ENCODE data around the gene VSTM2B.
"Not testable (repeated sequence)": the region's sequence is repeated elsewhere in the genome, so short reads cannot be mapped to it uniquely, and the experiment has no call there.

The VSTM2B gene

GRCh38 chr19:29525901-29526729 lies at the start of gene VSTM2B:
VSTM2B (plus strand) TSS chr19:29525994; CDS start chr19:29526584, 590 bp downstream.
- in situ Hi-C loops (cut with HindIII; ENCODE audit: low sequenced_read_pairs) = no loop called here

- in situ Hi-C loops (cut with HindIII; ENCODE audit: low sequenced_read_pairs) = no loop called here
Measured at GRCh38 chr19:29476528-29476927, 49.3 kb upstream of the VSTM2B start.

DNA sequence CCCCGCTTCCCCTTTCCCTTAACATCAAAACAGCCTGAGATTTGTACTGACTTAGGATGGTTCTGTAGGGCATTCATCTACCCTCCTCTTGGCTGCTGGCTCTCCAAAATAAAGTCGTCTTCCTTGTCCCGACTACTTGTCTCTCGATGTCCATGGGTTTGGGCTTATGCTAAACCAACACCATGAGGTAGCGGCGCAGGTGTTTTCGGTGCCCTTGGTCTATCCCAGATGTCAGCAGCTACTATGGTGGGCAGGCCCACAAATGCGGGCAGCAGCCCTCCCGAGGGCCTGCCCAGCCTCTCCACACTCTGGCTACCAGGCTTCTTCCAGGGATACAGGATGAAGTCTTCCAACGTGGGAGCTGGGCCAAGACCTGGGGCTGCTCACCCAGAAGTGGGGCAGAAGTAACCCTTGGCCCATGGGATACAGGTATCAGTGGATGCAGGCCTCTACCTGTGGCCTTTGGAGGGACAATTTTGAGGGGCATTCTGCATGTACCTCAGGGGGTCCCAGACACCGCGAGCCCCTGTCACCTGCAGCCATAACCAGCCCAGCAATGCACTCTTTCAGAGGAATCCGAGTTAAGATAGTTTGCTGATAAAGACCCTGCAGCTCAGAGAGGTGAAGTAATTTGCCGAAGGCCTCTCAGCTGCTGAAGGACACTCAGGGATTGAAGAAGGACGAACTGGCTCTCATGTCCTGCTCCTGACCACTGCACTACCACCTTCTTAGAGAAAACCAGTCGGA lies 47.8 kb upstream of the VSTM2B start:
- in situ Hi-C loops (cut with HindIII; ENCODE audit: low sequenced_read_pairs) = no loop called here

GRCh38 chr19:29478578-29479565 lies 46.9 kb upstream of the VSTM2B start:
- in situ Hi-C loops (cut with HindIII; ENCODE audit: low sequenced_read_pairs) = no loop called here

- in situ Hi-C loops (cut with HindIII; ENCODE audit: low sequenced_read_pairs) = no loop called here
Measured at GRCh38 chr19:29479941-29480340, 45.9 kb upstream of the VSTM2B start.

DNA sequence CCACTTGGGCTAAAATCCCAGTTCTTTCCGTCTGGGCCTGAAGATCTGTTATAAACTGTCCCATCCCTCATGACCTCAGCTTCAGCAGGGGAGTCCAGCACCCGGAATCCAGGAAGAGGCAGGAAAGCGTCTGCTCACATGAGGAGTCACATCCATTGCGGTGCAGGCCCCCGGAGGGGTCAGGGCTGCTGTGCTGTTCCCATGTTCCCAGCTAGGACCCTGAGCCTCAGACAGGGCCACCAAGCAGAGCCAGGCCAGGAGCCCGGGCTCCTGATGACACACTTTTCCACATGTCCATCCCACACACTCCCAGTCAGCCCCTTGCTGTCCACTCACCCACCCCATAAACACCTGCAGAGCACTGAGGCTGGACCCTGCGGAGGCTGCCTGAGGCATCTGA lies 45.3 kb upstream of the VSTM2B start:
- in situ Hi-C loops (cut with HindIII; ENCODE audit: low sequenced_read_pairs) = no loop called here

DNA sequence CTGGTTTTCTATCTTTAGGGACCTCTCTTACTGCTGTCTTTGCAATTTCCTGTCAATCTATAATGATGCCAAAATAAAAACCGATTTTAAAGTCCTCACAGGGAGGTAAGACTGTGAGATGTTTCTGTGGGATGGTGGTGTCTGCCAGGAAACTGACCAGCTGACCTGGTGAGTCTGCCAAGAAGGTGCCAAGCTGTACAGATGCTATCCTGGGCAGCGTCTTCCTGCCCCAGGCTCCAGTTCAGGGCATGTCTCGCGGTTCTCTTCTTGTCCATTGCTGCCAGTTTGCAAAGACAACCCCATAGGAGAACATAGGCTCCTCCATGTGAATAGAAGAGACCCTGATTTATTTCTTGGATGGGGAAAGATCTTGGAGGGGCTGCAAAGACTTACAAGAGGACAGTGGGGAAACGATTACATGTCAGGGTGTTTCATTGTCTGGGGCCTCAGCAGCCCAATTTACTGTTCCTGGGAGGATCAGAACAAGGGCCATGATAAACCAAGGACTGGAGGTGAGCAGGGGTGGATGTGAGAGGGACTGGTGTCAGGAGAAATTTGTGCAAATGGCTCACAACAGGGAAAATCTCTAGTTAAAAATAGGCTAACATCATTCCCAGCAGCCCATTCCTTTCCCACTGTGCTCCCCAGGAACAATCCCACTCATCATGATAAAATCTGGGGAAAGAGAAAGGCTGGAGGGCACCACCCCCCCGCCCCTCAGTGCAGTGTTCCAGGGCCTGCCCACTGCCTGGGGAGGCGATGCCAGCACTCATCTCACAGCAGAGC lies 42.7 kb upstream of the VSTM2B start:
- in situ Hi-C loops (cut with HindIII; ENCODE audit: low sequenced_read_pairs) = no loop called here

DNA sequence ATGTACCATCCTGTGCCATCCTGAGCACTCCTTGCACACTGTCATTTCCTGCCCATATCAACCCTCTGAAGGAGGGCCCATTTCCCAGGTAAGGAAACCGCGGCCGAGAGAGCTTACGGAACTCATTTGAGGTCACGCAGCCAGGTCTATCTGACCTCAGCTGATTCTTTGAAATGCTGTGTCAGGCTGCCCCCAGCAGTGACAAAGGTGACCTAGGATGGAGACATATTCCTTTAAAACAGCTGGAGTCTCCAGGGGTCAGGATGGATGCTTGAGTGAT lies 42.2 kb upstream of the VSTM2B start:
- in situ Hi-C loops (cut with HindIII; ENCODE audit: low sequenced_read_pairs) = no loop called here

DNA sequence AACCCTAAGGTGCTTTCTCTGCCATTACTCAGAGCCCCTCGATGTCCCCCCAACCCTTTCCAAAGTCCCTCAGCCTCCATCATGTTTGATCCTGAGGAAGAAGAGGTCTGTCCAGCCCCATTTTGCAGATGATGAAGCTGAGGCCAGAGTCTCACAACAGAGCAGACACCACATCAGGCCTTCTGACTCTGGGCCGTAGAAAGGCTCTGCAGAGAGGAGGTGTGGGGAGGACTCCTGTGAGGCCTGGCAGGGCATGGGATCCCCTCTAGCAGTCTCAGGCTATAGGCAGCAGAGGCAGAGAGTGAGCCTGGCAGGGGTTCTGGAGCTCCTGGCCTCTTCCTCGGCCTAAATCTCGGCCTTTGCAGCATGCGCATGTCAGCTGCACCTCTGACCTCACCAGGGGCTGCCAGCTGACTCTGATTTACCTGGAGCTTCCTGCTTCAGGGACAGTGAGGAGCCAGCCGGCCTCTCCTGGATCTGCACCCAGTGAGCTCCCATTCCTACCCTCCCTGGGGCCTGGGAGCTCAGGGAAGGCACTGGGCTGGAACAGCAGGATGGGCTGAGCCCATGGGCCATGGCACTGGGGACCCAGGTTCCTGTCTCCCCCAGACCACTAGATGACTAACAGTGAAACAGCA lies 41.7 kb upstream of the VSTM2B start:
- in situ Hi-C loops (cut with HindIII; ENCODE audit: low sequenced_read_pairs) = no loop called here

DNA sequence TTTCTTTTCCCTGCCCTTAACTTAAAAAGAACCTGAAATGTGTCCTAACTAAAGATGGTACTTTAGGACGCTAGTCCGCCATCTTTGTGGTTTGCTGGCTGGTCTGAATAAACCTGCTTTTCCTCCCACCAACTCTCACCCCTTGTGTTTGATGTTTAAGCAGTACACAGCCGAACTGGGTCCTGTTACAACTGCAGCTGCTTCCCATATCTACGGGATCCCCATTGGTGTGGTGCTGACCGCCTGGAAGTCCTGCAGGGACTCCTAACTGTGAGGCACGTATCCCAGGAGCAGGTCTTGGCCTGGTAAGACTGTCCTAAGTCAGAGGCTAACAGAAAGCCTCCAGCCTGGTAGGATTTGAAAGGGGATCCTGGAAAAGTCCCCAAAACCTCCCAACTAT lies 40.9 kb upstream of the VSTM2B start:
- in situ Hi-C loops (cut with HindIII; ENCODE audit: low sequenced_read_pairs) = no loop called here

DNA sequence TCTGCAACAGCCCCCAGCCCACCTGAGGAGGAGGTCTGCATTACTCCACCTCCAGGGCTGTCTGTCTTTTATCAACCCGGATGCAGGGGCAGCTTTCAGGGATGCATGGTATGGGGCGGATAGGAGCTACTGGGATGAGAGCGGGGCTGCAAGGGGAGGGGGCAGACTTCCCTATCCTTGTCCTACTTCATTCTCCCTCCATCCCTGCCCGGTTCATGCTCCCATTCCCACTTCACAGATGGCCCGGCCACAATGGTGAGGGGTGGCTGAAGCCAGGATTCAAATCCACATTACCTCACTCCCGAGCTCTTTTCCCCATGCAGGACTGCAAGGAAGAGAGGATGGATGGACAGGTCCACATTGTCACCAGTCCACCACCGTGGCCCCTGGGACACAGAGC lies 40.5 kb upstream of the VSTM2B start:
- in situ Hi-C loops (cut with HindIII; ENCODE audit: low sequenced_read_pairs) = no loop called here

DNA sequence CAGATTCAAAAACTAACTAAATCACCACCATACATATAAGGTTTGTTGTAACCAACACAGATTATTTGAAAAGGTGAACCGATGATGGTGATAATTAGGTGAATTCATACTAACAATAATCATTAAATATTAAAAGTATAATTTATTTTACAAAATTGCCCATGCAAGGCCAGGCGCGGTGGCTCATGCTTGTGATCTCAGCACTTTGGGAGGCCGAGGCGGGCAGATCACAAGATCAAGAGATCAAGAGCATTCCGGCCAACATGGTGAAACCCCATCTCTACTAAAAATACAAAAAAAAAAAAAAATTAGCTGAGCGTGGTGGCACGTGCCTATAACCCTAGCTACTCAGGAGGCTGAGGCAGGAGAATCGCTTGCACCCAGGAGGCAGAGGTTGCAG lies 38.8 kb upstream of the VSTM2B start:
- in situ Hi-C loops (cut with HindIII; ENCODE audit: low sequenced_read_pairs) = not testable (repeated sequence)

DNA sequence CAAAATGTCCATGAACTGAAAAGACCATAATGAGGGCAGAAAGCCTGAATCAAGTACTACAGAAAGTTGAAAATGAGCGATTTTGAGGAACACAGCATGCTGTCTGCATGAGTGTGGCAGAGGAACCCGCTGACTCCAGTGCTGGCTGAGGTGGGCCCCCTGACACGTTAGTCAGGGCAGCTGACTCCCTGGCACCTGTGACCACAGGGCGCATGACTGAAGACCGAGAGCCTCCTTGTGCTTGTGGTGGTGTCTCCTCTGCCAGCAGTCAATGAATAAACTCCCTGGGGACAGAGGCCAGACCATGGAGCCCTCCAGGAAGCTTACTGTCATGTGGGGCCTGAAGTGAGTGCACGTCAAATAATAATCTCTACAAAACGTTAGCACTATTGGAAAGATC lies 38.4 kb upstream of the VSTM2B start:
- in situ Hi-C loops (cut with HindIII; ENCODE audit: low sequenced_read_pairs) = no loop called here

DNA sequence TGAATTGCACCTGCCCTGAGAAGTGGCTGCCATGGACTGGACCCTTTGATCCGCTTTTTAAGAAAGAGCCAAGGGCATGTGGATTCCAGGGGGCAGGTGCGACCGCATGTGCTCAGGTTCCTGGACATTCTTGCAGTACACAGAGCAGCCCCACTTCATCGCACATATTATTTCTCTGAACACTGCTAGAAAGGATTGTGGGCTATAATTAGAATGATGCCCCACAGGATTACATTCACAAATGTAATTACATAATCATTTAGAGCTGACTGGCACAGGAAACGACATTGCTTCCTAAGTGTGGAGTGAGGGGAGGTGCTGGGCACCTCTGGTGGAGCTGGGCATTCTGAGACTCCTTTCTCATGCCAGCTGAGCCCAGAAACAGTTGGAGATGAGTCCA lies 37.5 kb upstream of the VSTM2B start:
- in situ Hi-C loops (cut with HindIII; ENCODE audit: low sequenced_read_pairs) = no loop called here

GRCh38 chr19:29489172-29489951 lies 36.4 kb upstream of the VSTM2B start:
- in situ Hi-C loops (cut with HindIII; ENCODE audit: low sequenced_read_pairs) = no loop called here

GRCh38 chr19:29491491-29491890 lies 34.3 kb upstream of the VSTM2B start:
- in situ Hi-C loops (cut with HindIII; ENCODE audit: low sequenced_read_pairs) = no loop called here

- in situ Hi-C loops (cut with HindIII; ENCODE audit: low sequenced_read_pairs) = no loop called here
Measured at GRCh38 chr19:29491995-29492577, 33.7 kb upstream of the VSTM2B start.

- in situ Hi-C loops (cut with HindIII; ENCODE audit: low sequenced_read_pairs) = no loop called here
Measured at GRCh38 chr19:29492769-29493168, 33.0 kb upstream of the VSTM2B start.

DNA sequence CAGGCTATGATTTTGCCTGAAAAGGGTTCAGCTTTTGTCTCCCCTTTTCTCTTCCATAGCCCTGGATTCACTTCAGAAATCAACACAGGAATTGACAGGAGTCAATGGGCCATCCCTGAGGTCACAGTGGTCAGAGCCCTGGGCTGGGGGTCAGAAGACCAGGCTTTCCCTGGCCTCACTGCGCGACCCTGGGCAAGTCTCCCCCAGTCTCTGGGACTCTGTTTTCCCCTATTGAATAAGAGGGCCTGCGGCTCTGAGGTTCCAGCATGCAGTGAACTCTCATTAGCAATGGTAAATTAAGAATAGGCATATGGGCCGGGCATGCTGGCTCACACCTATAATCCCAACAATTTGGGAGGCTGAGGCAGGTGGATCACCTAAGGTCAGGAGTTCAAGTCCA lies 30.7 kb upstream of the VSTM2B start:
- in situ Hi-C loops (cut with HindIII; ENCODE audit: low sequenced_read_pairs) = no loop called here

Measured in DLD1 (cell line).